Uterus (tissue), 2 donors: ENCODE results near the gene TMEM132E.

Source experiments
- CTCF ChIP-seq, 4 experiments: fragments of 200-600 bp in 2 of 4; fragments of 450-650 bp in 2 of 4; sonication (generic) in 2 of 4; IDR thresholded peaks; one replicate each; pipeline ENCODE4 v1.5.1; 2016 to 2019; ENCODE audit warnings: antibody characterized with exemption in 4 of 4, mild to moderate bottlenecking in 2 of 4, moderate library complexity in 1 of 4
- POLR2A ChIP-seq, 2 donors: fragments of 450-650 bp; IDR thresholded peaks; one replicate each; pipeline ENCODE4 v1.6.1; 2016; ENCODE audit warnings: antibody characterized with exemption in 2 of 2, mild to moderate bottlenecking in 1 of 2, moderate library complexity in 1 of 2

DNA sequence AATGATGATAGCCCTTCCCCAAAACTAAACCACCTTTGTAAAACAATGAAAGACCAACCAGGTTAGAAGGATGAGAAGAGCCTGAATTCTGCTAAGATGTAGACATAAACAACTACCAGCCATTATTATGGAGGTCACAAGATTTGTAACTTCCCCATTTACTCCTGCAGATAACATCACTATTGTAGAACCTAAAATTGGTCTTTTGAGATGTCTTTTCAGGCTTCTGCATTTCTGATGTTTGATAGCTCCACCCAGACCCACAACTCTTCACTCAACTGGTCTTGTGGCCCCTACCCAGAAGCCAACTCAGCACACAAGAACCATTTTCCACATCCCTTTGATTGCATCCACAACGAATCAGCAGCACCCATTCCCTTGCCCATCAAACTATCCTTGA is 100.8 kb downstream of the TMEM132E start:
- TF ChIP-seq POLR2A (IDR thresholded peaks at IDR 0.05) = no peak
- no peak for TF ChIP-seq CTCF (IDR thresholded peaks at IDR 0.05)
